Activated CD4-positive, CD25-positive, alpha-beta regulatory T cell treated with anti-CD3 and anti-CD28 coated beads, Interleukin-2, amount 50 U/mL, for 24 hours (primary cell): Measurements from ENCODE around the gene SAMD8.
"Not testable (repeated sequence)": the region's sequence is repeated elsewhere in the genome, so short reads cannot be mapped to it uniquely, and the experiment has no call there.

Experiments used
- ATAC-seq, 2 donors: fragments of 150-1000 bp; cut with Tn5 transposase; one replicate each; pipeline ENCODE4 v1.10.0; 2021; ENCODE audit warnings: mild to moderate bottlenecking in 1 of 2, moderate library complexity in 1 of 2

Gene SAMD8

DNA sequence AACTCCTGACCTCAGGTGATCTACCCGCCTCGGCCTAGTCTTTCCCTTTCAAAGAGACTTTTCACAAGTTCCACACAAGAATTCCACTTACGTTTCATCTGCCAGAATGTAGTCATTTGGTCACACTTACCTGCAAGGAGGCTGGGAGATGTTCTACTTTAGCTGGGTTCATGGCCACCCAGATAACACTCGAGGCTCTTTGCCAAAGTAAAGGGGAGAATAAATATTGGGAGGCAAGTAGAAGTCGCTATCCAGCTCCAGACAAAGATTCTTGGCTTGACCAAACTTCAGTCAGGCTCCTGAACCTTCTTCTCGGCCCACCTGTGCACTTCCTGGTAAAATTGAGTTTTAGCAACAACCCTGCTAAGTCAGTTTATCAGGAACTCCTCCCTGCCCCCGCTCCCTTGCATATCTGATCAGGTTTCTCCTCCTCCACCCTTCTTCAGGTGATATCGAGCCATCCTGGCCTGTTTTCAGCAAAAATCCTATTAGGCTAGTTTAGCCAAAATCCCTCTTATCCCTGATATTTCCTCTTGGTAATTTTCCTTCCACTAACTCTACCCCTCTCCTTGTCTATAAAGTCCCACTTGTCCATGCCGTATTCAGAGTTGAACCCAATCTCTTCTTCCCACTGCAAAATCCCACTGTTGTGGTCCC is 25.1 kb upstream of the SAMD8 start:
- no peak for ATAC-seq

GRCh38 chr10:75088640-75089039 is 22.8 kb upstream of the SAMD8 start:
- ATAC-seq: no peak

GRCh38 chr10:75089634-75090033 is 21.8 kb upstream of the SAMD8 start:
- no peak for ATAC-seq

- no peak for ATAC-seq
Observed at GRCh38 chr10:75091146-75091545, 20.3 kb upstream of the SAMD8 start.

- ATAC-seq: no peak
Observed at GRCh38 chr10:75094465-75094864, 17.0 kb upstream of the SAMD8 start.

DNA sequence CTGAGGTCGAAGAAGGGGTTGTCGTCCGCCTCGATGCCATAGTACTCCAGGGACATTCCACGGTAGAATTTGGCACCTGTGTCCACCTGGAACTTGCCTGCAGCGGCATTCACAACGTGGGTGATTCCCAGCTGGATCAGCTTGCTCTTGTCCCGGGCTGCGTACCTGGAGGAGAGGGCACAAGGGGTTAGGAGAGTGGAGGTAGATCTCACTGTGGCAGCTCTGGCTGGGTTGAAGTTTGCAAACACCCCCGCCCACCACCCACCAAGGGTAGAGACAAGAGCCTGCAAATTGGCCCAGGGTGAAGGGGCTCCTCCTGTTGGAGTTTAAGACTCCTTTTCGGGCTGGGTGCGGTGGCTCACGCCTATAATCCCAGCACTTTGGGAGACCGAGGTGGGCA is 15.8 kb upstream of the SAMD8 start:
- no peak for ATAC-seq

GRCh38 chr10:75096749-75097148 is 14.7 kb upstream of the SAMD8 start:
- no peak for ATAC-seq

- ATAC-seq: no peak
Observed at GRCh38 chr10:75097666-75098285, 13.7 kb upstream of the SAMD8 start.

- no peak for ATAC-seq
Observed at GRCh38 chr10:75098902-75099673, 12.4 kb upstream of the SAMD8 start.

- peak; percentile 86 to 92 for ATAC-seq
Observed at GRCh38 chr10:75099952-75100763, 11.3 kb upstream of the SAMD8 start.

DNA sequence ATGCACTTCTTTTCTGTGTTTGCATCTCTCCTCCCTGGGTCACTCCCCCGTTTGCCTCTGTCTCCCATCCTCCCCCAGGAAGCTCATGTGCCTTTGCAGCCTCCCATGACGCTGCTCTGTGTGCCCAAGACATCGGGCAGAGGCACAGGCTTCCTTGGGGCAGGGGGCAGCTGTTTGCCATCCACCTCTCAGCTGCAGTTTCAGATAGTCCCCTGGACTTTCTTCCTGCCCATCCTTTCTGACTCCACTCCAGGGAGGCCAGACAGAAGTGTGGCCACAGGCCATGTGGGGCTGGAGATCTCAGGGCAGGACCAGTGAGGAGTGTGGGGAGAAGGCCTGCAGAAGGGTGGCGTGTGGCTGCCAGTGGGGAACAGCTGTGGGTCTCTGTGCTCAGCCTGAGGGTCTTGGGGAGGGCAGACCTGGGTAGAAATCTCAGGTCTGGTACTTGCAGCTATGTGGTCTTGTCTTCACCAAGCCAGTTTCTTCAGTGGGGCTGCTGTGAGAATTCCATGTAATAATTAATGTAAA is 10.6 kb upstream of the SAMD8 start:
- ATAC-seq: no peak

DNA sequence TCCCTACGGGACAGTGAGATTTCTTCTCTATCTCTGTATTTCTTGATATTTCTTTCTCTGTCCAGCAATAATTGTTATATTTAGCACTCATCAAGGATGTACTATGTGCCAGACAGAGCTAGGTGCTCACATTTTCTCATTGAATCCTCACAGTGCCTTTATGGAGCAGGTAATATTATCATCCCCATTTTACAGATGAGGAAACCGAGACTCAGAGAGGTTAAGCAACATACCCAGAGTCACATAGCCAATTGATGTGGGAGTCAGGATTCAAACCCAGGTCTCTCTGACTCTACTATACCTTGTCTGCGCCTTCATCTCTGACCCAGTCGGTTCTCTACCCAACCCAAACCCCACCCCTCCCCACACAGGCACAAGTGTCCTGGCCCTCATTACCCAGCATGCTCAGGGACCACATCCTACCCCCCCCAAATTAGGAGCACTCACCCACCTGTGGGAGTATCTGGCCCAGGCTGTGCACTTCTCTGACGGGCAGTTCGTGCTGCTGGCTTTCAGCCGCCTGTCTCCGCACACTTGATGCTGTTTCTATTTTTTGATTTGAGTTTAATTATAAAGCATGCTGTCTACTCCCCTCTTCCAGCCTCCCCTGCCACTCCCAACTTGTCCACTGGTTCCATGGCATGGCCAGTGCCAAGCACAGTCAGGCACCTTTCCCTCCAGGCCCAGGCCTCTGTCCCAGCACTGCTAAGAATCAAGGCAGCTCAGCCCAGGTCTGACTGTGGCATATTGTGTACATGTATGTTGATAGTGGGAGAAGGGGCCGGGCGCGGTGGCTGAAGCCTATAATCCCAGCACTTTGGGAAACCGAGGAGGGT is 9.8 kb upstream of the SAMD8 start:
- ATAC-seq: no peak

- no peak for ATAC-seq
Observed at GRCh38 chr10:75102830-75103673, 8.4 kb upstream of the SAMD8 start.

- ATAC-seq: no peak
Observed at GRCh38 chr10:75103881-75104686, 7.4 kb upstream of the SAMD8 start.

GRCh38 chr10:75104842-75105241 is 6.6 kb upstream of the SAMD8 start:
- ATAC-seq: no peak

- no peak for ATAC-seq
Observed at GRCh38 chr10:75105576-75106197, 5.8 kb upstream of the SAMD8 start.

DNA sequence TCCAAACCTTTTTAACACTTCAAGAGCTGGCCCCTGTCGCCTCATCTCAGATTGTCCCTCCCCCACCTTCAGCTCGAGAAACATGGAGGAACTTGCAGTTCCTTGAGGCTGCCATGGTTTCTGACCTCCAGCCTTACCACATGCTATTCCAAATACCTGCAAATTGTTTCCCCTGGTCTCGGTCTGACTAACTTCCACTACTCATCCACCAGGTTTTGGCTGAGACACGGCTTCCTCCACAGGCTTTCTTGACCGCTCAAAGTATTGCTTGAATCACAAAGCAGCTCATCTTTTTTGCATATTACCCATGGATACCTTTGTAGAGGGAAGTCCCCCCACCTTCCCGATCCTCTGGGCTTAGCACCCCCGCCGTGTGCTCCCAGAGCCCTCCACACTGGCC is 5.2 kb upstream of the SAMD8 start:
- no peak for ATAC-seq

DNA sequence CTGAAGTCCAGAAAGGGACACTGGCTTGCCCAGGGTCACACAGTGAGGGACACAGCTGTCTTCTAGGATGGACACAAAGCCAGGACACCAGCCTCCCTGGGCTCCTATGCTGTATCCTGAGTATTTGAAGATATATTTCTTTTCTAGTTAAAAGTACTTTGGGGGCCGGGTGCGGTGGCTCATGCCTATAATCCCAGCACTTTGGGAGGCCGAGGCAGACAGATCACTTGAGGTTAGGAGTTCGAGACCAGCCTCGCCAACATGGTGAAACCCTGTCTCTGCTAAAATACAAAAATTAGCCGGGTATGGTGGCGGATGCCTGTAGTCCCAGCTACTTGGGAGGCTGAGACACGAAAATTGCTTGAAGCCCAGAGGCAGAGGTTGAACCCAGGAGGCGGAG is 4.6 kb upstream of the SAMD8 start:
- ATAC-seq: not testable (repeated sequence)
